GM12801 (cell line): ENCODE data around the gene PTX4.

Source experiments
- CTCF ChIP-seq: IDR thresholded peaks from one replicate; pipeline ENCODE4 v1.5.1; 2011; ENCODE audit warnings: control low read depth; ENCODE audit not compliant: insufficient read length; ENCODE audit errors: extremely low read depth

The PTX4 gene

GRCh38 chr16:1496464-1496863, 7.7 kb upstream of the PTX4 start:
- TF ChIP-seq CTCF: no peak

- TF ChIP-seq CTCF: no peak
These were observed 7.1 kb upstream of the PTX4 start for GRCh38 chr16:1495889-1496262.

- TF ChIP-seq CTCF: no peak
These were observed 6.6 kb upstream of the PTX4 start for GRCh38 chr16:1495211-1495888.

- no peak for TF ChIP-seq CTCF
These were observed 6.0 kb upstream of the PTX4 start for GRCh38 chr16:1494711-1495110.

- no peak for TF ChIP-seq CTCF
These were observed 5.4 kb upstream of the PTX4 start for GRCh38 chr16:1494129-1494640.

GRCh38 chr16:1493746-1494094, 5.0 kb upstream of the PTX4 start:
- no peak for TF ChIP-seq CTCF

GRCh38 chr16:1492923-1493745, 4.4 kb upstream of the PTX4 start, which contains the start of gene TELO2:
TSS of gene TELO2 (plus strand) at chr16:1493360. CDS start at chr16:1494282, 922 bp downstream.
- no peak for TF ChIP-seq CTCF
